Activated CD4-positive, CD25-positive, alpha-beta regulatory T cell (primary cell): Measurements from ENCODE around the gene MAP2.

Experiments used
- DNase-seq, 4 experiments: peaks; one replicate each; lab custom pipeline; 2025; lab: John Stamatoyannopoulos, UW

The MAP2 gene

GRCh38 chr2:209661286-209661894 is 237.5 kb downstream of the MAP2 start:
- no peak for DNase-seq

- DNase-seq: no peak
These were observed 238.2 kb downstream of the MAP2 start for GRCh38 chr2:209662021-209662420.

GRCh38 chr2:209663139-209663538 is 239.3 kb downstream of the MAP2 start:
- no peak for DNase-seq

- no peak for DNase-seq
These were observed 239.8 kb downstream of the MAP2 start for GRCh38 chr2:209663656-209664055.

- DNase-seq: no peak
These were observed 242.4 kb downstream of the MAP2 start for GRCh38 chr2:209666296-209666695.

GRCh38 chr2:209671020-209671680 is 247.3 kb downstream of the MAP2 start:
- no peak for DNase-seq

- DNase-seq: no peak
These were observed 250.0 kb downstream of the MAP2 start for GRCh38 chr2:209673811-209674210.

GRCh38 chr2:209680596-209680995 is 256.7 kb downstream of the MAP2 start:
- DNase-seq: no peak

GRCh38 chr2:209681201-209681735 is 257.4 kb downstream of the MAP2 start:
- DNase-seq: no peak

- no peak for DNase-seq
These were observed 258.8 kb downstream of the MAP2 start for GRCh38 chr2:209682646-209683045.

GRCh38 chr2:209685340-209685739 is 261.5 kb downstream of the MAP2 start:
- no peak for DNase-seq

- no peak for DNase-seq
These were observed 262.1 kb downstream of the MAP2 start for GRCh38 chr2:209685963-209686362.

- DNase-seq: no peak
These were observed 262.6 kb downstream of the MAP2 start for GRCh38 chr2:209686448-209686847.

GRCh38 chr2:209687323-209687969 is 263.6 kb downstream of the MAP2 start:
- DNase-seq: no peak

GRCh38 chr2:209688385-209688784 is 264.5 kb downstream of the MAP2 start:
- DNase-seq: no peak

- no peak for DNase-seq
These were observed 266.3 kb downstream of the MAP2 start for GRCh38 chr2:209690029-209690754.

- DNase-seq: no peak
These were observed 270.9 kb downstream of the MAP2 start for GRCh38 chr2:209694748-209695147.

- DNase-seq: no peak
These were observed 273.2 kb downstream of the MAP2 start for GRCh38 chr2:209696836-209697711.

- no peak for DNase-seq
These were observed 278.9 kb downstream of the MAP2 start for GRCh38 chr2:209702775-209703174.

GRCh38 chr2:209713219-209713618 is 289.4 kb downstream of the MAP2 start:
- DNase-seq: no peak

GRCh38 chr2:209719034-209719433 is 295.2 kb downstream of the MAP2 start:
- no peak for DNase-seq
